HG03097 (cell line): ENCODE data around the gene GPR107.

Experiments used
- ATAC-seq: cut with Tn5 transposase; IDR thresholded peaks from one replicate; pipeline ENCODE4 v1.9.1; 2021; ENCODE audit not compliant: unreplicated experiment, low FRiP score

The GPR107 gene

DNA sequence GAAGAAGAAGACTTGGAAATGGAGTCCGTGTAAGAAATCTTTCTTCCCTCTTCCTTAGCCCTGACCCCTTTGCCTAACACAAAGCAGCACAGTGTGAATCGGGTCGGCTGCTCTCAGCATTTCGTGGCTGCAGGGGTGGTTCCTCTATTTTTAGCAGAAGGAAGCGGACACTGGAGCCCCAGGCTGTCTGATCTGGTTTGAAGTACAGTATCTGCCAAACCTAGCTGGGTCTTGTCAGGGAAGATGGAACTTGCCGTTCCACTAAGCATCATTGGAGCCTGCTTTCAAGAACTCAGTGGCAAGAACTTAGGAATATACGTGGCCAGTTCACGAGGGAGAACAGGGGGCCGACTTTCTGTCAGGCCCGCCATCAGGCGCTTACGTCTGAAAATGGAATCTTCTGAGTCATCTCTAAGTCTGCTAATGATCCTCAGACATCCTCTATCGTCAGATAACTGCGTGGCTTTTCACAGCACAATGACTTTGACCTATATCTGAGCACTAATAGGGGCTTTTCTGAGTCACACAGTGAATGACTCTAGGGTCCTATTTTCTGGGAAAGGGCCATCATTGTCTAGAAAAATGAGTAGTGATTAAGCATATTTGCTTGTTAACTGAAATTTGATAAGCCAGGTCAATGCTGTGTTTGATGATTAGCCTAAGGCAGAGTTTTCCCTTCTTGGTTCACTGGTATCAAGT is 75.2 kb downstream of the GPR107 start:
- peak; percentile 53 for ATAC-seq

DNA sequence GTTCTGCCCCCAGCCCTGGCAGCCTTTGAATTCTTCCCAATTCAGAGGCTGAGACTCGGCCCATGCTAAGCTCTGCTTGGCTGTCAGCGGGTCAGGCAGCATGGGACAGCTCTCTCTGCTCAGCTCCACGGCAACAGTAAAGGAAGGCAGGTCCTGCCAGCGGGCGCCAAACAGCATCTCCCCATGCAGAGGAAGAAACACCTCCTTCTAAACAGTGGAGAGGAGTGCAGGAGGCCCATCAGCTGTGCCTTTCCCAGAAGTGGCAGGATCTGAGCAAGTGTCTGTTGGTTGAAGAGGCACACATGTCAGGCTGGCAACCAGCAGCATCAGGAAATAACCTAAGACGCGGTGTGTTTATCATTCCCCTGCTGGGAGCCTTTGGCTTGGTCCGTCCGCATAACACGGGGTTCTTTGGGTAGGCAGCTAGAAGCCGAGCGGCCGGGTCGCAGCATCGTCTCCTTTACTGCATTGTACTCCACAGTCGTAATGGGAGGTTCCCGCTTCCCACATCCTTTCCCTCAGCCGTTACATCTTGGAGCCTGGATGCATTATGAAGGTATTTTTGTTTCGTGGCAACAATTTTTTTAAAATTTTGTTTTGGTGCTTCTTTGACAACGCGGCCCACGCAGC is 75.8 kb downstream of the GPR107 start:
- ATAC-seq: no peak

DNA sequence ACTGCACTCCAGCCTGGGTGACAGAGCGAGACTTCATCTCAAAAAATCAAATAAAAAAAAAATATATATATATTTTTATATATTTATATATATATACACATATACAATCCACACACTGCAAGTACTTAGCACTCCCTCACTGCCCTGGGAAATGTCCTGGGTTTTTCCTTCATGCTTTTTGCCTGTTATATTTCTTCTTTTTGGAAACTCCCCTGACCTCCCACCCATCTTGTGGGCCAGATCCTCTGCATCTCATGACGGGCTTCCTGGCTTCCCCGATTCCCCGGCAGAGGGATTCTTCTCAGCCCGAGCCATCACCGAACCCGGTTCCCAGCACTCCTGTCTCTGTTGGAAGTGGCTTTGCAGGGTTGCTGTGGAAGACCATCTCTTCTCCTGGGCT is 79.0 kb downstream of the GPR107 start:
- ATAC-seq: no peak

DNA sequence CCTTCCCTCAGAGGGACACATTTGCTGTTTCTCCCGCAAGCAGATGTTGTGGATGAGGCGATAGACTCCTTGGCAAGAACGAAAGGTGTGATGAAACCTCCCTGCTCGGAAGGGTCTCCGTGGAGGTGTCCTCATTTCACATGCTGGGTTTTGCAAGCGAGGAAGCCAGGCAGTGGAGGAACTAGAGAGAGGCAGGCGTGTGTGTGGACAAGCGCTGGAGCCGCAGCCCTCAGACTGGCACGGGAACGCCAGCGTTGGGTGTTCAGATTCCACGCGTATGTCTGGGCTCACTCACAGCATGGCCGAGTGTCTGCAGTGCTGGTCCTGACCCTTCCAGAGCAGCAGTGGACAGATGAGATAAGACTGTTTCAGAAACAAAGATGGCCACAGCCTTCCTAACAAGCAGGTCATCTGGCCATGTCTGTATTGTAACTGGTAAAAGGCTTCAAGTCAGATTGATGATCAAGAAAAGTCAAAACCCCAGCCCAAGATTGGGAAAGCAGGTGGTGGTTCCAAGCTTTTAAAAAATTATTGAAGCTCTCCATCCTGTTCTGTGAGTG is 83.5 kb downstream of the GPR107 start:
- no peak for ATAC-seq

DNA sequence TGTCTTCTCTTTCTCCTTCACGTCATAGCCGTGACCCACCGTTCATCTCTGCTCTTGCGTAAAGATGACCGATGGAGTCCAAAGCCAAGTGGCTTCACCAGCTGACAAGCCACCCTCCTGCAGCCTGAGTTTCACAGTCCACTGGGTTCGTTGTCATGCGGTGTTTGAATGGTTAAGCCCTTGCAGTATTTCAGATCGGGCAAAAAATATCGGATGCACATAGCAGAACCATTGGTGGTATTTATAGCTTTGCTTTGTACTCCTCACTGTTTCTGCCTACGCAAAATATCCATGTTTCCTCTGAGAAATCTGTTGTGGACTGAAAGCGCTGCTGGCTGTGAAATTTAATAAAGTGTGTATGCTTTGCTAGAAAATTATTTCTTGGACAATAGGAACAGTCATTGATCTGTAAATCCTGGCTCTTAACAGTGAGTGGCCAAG is 84.0 kb downstream of the GPR107 start:
- ATAC-seq: no peak

DNA sequence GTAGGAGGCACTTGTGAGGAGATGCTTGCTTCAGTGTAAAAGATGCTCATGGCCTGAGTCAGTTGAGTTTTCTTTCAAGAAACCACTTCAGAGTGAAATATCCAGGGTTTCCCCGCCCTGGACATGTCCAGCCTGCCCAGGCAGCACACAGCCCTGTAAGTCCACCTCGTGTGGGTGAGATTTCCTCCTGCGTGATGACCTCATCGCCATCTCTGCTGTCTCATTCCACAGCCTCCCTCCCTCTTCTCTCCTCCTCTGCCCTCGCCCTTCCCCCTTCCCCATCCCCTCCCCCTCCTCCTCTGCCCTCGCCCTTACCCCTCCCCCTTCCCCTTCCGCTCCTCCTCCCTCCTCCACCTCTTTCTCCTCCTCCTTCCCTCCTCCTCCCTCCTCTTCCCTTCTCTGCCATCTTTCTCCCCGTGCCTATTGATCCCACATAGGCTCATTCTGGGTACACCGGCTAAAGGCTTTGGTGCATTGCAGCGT is 84.5 kb downstream of the GPR107 start:
- ATAC-seq: no peak

DNA sequence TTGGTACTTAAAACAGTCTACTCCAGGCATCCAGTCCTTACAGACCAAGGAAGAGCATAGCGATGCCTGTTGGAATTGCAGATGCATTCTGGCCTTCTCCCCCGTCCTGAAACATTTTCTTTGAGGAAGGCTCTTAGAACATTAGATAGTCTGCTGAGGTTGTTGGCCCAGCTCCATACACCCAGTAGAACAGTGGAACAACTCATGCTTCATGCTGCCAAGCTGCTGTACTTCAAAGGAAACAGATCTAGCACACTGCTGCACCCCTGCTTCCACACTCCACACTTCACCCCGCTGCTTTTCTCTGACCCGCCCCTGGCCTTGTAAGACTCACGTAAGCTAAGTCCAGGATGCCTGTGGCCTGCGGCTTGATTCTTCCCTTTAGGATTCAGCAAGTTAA is 85.1 kb downstream of the GPR107 start:
- no peak for ATAC-seq

DNA sequence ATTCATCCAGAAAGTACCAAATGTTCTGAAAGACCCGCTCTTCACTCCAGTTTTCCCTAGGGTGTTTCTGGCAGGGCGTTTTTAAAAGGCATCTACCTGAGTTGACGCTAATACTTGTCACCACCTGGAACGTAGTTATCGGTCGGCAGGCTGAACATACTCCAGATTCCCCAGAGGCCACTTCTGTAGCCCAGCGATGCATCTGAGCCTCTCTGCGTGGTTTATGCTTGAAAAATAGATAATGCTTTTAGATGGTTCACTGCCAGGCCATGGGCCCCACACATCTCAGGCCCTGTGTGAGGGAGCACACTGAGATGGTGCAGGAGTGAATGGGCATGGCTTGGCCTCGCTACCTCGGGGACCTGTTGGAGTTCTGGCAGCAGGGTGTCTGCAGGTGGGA is 85.5 kb downstream of the GPR107 start:
- ATAC-seq: no peak

DNA sequence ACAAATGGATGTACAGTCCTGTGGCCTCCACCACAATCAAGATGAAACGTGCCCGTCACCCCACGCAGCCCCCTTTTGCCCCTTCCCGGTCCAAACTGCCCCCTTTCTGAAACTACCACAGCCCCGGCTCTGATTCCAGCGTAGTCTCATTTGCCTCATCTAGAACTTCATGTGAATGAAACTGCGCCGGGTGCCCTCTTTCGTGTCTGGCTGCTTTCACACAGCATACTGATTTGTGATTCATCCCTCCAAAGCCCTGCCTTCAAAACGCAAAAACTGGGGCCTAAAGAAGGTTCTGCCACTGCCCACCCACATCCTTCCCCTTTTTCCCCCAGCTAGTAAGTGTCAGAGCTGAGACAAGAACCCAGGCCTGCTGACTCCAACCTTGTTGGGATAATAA is 87.0 kb downstream of the GPR107 start:
- no peak for ATAC-seq

DNA sequence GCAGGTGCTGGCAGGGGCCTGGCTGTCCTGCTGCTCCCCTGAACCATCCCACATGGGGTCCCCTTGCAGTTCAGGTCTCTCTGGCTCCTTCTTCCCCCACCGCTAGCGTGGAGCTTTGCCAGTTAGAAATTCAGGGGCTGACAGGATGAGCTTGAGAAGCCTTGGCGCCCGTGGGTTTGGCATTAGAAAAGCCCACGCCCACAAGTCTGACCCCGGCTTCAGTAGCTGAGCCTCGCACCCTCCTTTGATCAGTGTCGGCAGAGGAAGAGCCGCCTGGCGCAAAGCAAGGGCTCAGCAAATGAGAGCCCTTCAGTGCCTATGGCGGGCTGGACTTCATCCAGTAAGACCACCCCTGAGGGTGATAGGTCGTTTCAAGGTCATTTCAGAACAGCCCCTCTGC is 88.3 kb downstream of the GPR107 start:
- no peak for ATAC-seq

DNA sequence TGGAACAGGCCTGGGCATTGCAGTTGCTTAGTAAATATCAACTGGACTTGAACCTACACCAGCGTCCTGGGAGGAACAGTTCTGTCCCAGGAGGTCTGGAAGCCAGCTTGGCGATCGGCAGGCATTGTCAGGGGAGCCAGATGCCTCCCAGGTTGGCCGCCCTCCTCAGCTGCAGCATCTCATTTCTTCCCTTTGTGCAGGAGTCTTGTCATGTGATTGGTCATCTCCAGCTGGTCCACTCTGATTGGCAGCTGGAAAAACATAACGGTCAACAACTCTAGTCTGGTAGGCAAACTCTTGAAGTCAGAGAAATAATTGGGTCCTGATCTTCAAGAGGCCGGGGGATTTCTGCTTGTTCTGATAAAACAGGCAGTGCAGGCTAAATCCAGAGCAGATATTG is 88.9 kb downstream of the GPR107 start:
- ATAC-seq: no peak

DNA sequence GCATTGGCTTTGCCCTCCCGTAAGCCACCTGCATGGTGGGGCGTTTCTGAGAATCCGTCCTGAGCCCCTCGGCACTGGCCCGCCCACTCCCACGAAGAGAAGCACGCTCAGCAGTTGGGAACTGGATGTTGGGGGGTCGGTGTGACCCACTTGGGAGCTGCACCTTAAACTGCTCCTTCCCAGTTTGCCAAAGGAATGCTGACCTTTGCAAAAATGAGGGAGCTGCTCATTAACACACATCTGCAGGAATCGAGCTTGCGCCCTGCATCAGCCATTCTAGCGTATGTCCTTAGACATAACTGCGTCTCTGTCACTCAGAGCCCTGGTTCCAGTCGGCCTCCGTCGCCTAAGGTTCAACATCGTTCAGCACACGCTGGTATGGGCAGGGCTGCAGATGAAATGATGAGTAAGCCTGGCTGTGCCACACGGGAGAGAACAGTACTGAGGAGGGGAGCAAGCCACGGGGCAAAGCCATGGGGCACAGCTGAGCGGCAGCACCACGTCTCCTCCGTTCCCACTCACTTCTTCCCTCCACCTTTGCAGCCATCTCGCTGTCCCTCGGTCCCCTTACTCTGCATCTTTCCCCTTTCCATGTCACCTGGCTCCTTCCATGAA is 89.7 kb downstream of the GPR107 start:
- no peak for ATAC-seq

DNA sequence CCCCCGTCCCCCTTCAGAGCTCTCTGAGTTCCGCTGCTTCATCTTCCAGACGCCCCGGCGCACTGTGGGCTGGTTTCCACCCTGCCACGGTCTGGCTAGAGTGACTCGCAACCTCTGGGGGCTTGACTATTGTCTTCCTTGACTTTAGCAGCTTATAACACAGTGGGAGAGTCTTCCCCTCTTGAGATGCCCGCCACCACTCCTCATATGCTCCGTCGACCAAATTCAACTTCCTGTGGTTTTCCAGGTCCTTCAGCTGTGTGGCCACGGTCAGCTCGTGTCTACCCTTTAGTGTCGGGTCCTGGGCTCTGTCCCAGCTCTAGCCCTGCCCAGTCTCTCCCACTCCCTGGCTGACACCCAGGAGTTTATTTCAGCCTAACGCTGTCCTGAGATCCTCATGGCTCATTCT is 90.3 kb downstream of the GPR107 start:
- no peak for ATAC-seq

DNA sequence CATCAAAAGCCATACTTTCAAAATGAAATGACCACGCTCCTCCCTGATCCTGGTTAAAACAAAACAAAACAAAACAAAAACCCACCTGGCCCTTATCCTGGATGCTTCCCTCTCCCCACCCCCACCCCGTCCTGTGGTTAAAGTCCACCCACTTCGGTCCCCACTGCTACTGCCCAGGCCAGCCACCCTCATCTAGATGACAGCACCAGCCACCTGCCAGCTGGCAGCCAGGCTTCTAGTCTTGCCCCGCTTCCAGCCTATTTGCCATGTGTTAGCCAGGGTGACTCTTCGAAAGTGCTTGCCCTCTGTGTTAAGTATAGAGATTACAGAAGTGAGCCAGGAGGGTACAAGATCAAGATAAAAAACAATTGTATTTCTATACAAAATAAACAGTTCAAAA is 91.0 kb downstream of the GPR107 start:
- no peak for ATAC-seq

DNA sequence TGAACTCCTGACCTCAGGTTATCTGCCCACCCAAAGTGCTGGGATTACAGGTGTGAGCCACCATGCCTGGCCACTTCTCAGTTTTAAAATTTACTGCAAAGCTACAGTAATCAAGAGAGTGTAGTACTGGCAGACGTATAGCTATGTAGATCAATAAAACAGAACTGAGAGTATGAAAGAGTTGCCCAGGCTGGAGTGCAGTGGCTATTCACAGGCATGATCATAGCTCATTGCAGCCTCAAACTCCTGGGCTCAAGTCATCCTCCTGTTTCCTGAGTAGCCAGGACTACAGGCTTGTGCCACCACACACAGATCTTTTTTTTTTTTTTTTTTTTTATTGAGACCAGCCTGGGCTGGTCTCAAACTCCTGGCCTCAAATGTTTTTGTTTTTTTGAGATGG is 92.0 kb downstream of the GPR107 start:
- no peak for ATAC-seq

DNA sequence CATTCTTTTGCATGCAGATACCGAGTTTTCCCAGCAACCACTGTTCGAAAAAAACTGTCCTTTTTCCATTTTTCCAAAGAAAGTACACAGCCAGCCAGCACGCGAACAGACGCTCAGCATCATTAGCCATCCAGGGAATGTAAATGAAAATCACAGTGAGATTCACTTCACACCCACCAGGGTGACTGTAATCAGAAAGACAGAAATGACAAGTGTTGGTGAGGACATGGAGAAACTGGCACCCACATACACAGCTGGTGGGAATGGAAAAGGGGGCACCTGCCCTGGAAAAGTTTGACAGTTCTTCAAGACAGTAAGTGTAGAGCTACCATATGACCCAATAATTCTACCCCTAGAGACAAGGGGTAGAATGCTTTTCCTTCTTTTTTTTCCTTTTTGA is 93.5 kb downstream of the GPR107 start:
- ATAC-seq: no peak

DNA sequence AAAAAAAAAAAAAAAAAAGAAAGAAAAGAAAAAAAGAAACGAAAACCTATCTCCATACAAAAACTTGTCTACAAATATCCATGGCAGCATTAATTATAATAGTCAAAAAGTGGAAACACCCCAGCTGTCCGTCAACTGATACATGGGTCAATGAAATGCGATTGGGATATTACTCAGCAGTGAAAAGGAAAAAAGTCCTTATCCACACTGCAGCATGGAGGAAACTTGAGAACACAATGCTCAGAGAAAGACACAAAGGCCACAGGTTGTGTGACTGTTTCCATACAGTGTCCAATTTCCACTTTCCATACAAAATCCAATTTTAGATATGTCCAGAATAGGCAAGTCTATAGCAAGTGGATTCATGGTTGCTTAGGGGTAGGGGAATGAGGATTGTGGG is 94.2 kb downstream of the GPR107 start:
- ATAC-seq: no peak

DNA sequence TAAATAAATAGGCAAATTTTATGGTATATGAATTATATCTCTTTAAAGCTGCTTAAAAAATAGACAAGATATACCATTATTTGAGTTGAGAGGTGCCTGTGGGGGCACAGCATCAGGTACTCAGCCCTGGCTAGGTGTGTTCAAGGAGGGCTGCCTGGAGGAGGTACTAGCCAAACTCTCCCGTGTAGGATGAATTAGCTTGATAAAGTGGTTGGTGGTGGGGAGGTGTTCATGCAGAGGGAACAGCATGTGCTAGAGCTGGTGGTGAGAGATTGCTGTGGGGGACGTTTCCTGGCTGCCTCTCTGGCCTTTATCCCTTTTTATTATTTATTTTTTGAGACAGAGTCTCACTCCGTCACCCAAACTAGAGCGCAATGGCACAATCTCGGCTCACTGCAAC is 95.3 kb downstream of the GPR107 start:
- no peak for ATAC-seq

DNA sequence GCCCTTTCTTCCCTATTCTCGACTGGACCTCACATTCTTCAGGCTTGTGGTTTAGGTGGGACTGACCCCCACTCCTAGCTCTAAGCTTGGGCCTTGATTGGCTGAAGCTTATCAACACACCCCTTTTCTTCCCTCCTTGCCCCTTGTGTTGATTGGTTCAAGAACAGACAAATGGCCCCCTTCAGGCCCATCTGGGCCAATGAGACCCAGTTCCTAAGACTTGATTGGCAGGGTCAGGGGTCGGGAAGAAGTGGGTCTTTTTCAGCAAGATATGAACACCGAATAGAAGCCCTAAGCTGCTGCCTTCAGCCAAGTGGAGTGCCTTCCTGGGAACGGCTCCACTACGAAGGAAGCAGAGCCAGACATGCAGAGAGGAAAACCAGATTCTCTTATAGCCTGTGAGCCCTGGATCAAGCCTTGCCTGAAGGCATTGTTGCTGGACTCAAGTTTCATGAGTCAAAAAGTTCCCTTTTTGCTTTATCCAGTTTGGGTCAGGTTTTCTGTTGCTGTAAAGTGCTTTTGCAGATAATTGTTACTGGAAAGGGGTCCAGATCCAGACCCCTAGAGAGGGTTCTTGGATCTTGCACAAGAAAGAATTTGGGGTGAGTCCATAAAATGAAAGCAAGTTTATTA is 96.1 kb downstream of the GPR107 start:
- ATAC-seq: no peak

DNA sequence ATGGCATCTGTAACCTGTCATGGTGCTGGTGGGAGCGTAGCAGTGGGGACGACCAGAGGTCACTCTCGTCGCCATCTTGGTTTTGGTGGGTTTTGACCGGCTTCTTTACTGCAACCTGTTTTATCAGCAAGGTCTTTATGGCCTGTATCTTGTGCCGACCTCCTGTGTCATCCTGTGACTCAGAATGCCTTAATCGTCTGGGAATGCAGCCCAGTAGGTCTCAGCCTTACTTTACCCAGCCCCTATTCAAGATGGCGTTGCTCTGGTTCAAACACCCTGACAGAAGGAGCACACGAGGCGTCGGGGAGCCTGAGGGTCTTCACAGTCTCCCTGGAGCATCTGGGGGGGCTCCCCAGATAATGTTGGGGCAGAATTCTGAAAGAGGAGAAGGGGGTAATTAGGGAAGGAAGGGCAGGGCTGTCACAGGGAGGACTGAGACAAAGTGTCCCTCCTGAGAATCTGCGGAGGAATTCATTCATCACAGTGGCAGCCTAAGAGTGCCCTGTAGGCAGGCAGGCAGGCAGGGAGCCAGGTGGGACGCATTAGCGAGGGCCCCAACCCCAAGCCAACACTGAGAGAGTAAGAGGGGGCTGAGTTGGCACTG is 97.2 kb downstream of the GPR107 start:
- ATAC-seq: no peak

DNA sequence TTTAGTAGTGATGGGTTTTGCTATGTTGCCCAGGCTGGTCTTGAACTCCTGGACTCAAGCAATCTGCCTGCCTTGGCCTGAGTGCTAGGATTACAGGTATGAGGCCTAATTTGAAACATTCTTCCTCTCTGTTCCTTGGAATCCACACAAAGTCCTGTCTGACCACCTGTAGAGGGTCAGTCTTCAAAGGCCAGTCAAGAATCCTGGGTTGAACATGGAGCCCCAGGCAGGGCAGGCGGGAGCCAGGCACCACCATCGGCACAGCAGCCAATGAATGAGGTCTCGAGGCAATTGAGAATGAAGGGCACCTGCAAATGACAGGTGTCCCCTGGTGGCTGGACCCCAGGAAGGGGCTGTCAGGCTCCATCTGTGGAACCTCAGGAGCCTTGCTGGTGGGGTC is 101.1 kb downstream of the GPR107 start:
- ATAC-seq: no peak
